C4-2B (cell line): Measurements from ENCODE around the gene CHRNA9.

Experiments
- CTCF ChIP-seq: fragments of 450-650 bp; conservative IDR thresholded peaks from 2 replicates; pipeline ENCODE4 v1.5.1; 2017; ENCODE audit warnings: mild to moderate bottlenecking
- ZFX ChIP-seq: fragments of 450-650 bp; IDR thresholded peaks from 2 replicates; pipeline ENCODE4 v1.6.1; 2017

GRCh38 chr4:40372651-40373050 is 37.5 kb downstream of the CHRNA9 start:
- no peak for TF ChIP-seq CTCF
- TF ChIP-seq ZFX: no peak
